Activated CD4-positive, alpha-beta T cell treated with anti-CD3 and anti-CD28 coated beads, Interleukin-2, amount 50 U/mL, for 4 hours (primary cell): ENCODE measurements around the gene ZBTB39.
"Not testable (repeated sequence)": the region's sequence is repeated elsewhere in the genome, so short reads cannot be mapped to it uniquely, and the experiment has no call there.

Experiments
- DNase-seq, 2 experiments: peaks; one replicate each; pipeline ENCODE4 v3.0.0-alpha.2; 2020

Gene ZBTB39

DNA sequence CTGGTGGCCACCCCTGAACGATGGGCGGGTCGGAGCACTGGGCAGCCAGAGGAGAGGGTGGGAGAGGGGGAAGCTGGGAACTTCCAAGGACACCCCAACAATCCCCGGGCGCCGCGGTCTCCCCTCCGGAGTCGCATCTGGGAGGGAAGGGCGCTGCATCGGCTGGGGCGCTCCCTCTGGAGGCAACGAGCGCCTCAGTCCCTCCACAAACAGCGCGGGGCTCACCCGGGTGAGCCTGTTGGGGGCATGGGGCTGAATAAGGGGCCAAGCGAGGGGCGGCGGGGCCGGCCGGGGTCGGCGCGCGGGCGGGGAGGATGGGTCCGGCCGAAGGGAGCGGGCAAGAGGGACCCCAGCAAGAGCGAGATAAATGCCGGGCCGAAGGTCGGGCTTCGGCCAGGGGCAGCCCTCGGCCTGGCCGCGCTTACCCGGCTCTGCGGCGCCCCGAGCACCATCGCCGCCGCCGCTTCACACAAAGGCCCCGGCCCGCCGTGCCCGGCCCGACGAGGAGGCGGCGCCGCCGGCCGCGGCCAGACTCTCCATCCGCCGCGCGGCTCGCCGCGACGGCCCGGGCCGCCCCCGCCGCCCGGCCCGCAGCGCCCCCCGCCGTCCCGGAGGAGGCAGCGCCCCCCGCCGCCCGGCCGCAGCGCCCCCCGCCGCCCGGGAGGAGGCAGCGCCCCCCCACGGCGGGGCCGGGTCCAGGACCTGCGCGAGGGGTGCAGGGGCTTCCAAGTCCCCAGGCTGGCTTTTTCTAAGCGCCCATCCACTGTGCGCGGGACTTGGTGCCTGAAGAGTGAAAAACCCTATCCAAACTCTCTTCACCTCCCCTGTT, at the start of gene ZBTB39:
ZBTB39 (minus strand) TSS at position 567 of the 829 bp plus-strand sequence. CDS start 1,629 bp downstream, outside the sequence.
- DNase-seq: peak; percentile 39 to 42

- no peak for DNase-seq
Measured at GRCh38 chr12:57055824-57056223, 49.5 kb upstream of the ZBTB39 start.

- DNase-seq: not testable (repeated sequence)
Measured at GRCh38 chr12:57053901-57054300, 47.6 kb upstream of the ZBTB39 start.

DNA sequence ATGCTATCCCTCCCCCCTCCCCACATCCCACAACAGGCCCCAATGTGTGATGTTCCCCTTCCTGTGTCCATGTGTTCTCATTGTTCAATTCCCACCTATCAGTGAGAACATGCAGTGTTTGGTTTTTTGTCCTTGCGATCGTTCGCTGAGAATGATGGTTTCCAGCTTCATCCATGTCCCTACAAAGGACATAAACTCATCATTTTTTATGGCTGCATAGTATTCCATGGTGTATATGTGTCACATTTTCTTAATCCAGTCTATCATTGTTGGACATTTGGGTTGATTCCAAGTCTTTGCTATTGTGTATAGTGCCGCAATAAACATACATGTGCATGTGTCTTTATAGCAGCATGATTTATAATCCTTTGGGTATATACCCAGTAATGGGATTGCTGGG, 46.8 kb upstream of the ZBTB39 start:
- DNase-seq: not testable (repeated sequence)

- DNase-seq: no peak
Measured at GRCh38 chr12:57051011-57051410, 44.7 kb upstream of the ZBTB39 start.

DNA sequence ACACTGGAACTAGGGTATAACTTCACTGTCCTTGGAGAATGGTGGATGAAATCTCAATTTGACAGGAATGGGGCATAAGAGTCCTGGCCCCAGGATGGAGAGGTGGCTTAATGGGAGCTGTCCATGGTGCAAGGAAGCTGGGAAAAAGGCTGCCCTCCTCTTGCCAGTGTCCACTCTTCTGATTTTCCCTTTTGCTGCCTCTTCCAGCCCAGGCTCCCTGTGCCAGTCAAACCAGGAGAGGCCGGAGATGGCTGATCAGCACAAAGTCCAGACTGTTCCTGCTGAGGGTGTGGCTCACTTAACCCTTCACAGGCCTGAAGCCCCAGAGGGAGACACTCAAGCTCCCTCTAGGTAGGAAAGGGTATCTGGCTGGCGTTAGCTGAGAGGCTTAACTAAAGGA, 43.5 kb upstream of the ZBTB39 start, which contains the start of gene MYO1A:
MYO1A (minus strand) TSS at position 240 of the 400 bp plus-strand sequence. CDS start 1,806 bp downstream, outside the sequence.
- DNase-seq: no peak

DNA sequence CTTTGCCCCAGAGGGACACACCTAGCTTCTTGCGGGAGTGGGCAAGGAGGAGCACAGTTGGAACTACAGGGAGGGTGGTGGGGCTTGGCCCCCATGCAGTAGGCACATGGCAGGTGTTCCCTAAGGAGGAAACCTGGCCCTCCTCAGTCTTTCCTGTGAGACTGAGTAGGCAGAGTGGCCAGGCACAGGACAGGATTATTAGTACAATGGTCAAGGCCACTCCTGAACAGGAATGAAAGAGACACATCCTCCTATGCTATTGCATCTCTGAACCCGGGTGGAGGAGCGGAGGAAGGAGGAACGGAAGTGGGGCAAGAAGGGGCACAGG, 42.7 kb upstream of the ZBTB39 start:
- DNase-seq: no peak

DNA sequence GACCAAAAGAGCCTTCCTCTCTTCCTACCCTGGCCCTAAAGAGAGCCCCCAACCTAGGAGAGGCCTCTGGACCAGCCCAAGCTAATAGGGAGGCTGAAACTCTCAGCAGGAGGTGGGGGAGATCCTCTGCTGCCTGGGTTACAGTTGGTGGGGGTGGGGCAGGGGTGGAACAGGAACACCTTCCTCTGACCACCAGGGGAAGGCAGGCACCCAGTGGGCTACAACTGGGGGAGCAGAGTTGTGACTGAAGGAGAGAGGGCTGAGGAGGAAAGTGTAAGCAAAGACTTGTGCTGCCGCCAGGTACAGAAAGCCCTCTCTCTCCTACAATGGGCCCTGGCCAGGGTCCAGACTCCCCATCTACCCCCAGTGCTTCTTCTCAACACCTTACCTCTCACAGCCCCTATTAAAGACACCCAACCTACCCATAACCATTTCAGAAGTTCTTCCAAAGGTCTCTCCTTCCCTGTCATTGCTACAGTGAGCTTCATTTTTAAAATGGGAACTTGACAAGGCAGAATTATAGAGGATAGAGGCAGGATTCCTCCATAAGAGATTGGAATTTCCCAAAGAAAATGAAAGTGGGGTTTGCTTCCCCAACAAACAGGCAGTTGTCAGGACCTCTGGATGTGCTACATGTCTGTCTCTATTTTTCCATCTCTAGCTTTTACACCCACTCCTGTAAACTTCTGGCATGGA, 42.2 kb upstream of the ZBTB39 start:
- DNase-seq: no peak

DNA sequence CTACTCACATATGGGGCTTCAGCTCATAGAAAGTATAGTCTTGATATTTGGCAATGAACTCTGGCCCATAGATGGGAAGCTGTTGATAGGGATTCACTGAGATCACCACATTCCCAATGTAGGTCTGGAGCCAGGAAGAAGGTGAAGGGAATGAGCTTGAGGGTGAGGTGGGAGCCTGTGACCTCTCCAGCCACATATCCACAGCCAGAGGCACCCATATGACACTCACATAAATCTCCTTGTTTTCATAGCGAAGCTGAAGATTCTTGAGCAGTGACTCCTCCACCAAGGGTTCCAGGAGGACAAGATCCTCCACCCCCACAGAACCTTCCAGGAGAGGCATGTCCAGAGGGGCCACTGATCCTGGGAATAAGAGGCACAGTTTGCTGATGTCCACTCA, 41.6 kb upstream of the ZBTB39 start:
- no peak for DNase-seq

DNA sequence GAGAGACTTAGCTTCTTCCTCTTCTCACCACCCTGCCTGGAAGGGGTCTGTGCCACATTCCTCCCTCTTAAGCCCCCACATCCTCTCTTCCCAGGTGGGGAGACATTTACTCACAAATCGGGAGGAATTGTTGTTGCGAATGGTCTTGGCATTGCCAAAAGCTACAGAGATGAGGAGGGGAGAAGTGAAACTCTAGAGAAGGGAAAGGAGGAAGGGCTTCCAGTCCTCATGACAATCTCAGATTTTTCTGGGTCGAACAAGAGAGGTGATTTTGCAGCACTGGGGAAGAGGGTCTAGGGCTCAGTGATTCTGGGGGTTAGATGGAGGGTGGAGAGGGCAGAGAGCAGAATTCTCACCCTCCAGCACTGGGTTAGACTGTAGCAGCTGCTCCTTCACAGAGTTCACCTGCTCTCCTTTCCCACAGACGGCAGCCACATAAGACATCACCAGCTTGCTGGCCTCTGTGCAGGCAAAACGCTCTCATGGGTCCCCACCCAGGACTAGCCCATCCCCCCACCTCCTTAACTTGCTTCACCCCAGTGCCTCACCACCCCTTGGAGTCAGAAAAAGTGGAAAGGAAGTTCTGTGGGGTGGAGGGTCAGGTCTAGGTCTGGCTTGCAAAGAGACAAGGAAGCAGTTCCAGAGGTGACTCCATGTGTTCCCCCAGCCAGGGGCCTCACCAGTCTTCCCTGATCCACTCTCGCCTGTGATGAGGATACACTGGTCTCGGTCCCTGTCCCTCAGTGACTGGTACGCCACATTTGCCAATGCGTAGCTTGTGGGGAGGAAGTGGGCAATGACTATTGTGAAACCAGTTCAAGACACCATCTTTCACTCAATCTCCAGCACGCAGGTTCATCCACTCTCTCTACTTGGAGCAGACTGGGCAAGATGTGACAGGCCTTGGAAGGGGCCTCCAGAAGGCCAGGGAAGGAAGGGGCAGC, 40.9 kb upstream of the ZBTB39 start:
- DNase-seq: no peak

DNA sequence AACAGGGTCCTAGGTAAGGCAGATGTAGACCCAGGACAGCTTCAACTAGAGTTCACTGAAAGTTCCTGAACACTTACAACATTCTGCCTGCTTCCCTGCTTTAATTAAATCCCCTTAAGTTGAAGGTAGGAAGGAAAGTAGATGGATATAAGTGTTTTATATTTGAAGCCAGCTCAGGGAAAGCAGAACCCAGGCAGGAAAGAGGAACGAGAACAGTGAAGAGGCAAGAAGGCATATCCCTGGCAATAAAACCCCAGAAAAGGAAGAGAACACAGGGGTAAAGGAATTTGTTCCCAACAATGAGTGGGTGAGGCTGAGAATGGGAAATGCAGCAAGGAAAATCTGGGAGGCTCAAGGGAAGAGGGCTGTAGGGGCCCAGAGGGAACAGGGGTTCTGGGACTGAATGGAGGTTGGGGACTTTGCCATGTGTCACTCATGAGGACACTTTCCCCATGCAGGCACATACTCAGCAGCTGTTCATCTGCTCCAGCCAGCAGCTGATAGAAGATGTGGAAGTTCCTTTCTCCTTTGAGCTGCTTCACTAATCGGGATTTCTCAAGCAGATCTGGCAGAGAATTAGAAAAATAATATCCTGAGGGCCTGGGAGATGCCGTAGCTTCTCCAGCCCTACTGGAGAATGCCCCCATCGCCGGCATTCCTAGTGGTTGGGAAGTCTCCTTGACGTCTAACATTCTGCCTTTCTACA, 39.9 kb upstream of the ZBTB39 start:
- DNase-seq: no peak

DNA sequence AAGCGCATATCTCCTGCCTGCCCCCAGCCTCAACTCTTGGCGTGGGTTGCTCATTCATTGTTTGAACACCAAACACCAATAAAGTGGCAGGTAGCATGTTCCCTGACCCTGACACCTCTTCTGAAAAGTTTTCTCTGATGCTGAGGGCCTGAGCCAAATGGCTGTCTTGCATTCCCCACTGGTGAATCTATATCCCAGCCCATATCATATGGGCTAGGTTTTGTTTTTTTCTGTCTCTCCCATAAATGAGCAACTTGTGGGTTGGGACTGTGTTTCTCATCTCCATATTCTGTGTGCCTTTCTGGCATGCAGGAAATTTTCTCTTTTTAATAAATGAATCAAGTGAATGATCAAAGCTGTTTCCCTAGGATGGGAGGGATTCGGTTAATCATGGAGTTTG, 38.5 kb upstream of the ZBTB39 start:
- no peak for DNase-seq

- no peak for DNase-seq
Measured at GRCh38 chr12:57044468-57044867, 38.1 kb upstream of the ZBTB39 start.

GRCh38 chr12:57042695-57043094, 36.3 kb upstream of the ZBTB39 start:
- DNase-seq: no peak

GRCh38 chr12:57040750-57041149, 34.4 kb upstream of the ZBTB39 start:
- DNase-seq: no peak

- no peak for DNase-seq
Measured at GRCh38 chr12:57040211-57040610, 33.9 kb upstream of the ZBTB39 start.

- no peak for DNase-seq
Measured at GRCh38 chr12:57039016-57039798, 32.9 kb upstream of the ZBTB39 start.

- DNase-seq: no peak
Measured at GRCh38 chr12:57037264-57037663, 30.9 kb upstream of the ZBTB39 start.

- no peak for DNase-seq
Measured at GRCh38 chr12:57033431-57033830, 27.1 kb upstream of the ZBTB39 start.

DNA sequence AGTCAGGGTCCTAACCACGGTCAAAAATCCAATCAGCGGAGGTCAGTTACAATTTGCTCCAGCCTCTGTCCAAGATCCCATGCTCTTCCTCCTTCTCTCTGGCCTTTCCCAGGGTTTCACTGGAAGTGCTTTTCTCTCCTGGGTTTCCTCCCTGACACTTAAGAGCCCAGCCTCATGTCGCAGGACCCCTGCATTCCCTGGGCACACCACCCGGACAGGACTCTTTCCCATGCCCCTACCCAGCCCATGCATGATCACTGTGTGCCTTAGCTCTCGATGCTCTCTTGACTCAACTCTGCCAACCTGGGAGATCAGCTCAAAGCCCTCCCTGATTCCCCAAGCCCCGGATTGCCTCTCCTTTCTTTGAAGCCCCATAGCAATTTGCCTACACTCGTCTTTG, 25.4 kb upstream of the ZBTB39 start:
- no peak for DNase-seq

DNA sequence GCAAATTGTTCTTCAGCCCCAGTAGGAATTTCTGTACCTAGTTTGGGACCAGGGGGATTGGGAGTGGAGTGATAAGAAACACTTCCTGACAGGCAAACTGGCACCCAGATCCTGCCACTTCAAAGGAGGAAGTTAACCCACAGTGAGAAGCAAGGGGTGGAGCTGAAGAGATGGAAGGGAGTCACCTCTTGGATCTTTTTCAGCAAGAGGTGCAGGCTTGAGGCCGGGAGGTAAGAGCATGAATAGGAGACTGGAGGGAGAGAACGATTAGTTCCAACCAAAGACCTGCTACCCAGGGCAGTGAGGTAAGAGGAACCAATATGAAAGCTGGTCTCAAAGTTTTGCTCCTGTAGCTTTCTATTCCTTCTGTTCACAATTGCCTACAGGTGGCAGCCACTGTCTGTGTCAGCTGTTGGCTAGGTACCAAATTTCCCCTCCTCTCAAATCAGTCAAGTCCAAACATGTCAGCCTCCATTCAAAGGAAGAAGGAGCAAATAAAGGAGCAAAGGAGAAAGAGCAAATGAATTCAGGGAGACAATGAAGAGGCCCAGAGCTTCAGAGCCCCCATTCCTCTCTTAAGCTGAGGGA, 24.9 kb upstream of the ZBTB39 start:
- DNase-seq: no peak
